Nephron progenitor cell (in vitro differentiated cells): ENCODE measurements around the gene WDR26.

Source experiments
- DNase-seq: peaks from one replicate; pipeline ENCODE4 v3.0.0; 2021
- H3K27ac Mint-ChIP-seq: 2 replicates; pipeline ENCODE4 v1.8.0; 2021; ENCODE audit warnings: mild to moderate bottlenecking, moderate library complexity, mixed read lengths
- H3K27me3 Mint-ChIP-seq: 2 replicates; pipeline ENCODE4 v1.8.0; 2021; ENCODE audit warnings: mild to moderate bottlenecking, low read depth, mixed read lengths; ENCODE audit not compliant: poor library complexity
- H3K36me3 Mint-ChIP-seq: 2 replicates; pipeline ENCODE4 v1.8.0; 2021; ENCODE audit warnings: low read depth, mixed read lengths
- H3K4me1 Mint-ChIP-seq: 2 replicates; pipeline ENCODE4 v1.8.0; 2021; ENCODE audit warnings: mixed read lengths
- H3K4me3 Mint-ChIP-seq: 2 replicates; pipeline ENCODE4 v1.8.0; 2021; ENCODE audit warnings: mild to moderate bottlenecking, moderate library complexity, mixed read lengths
- H3K9me3 Mint-ChIP-seq: 2 replicates; pipeline ENCODE4 v1.8.0; 2021; ENCODE audit warnings: mild to moderate bottlenecking, moderate library complexity, mixed read lengths
- TF ChIP-seq, protein P1 (sequence below): fragments of 200-600 bp; sonication (generic); IDR thresholded peaks from 2 replicates; pipeline ENCODE4 v1.5.0; 2021; ENCODE audit warnings: antibody characterized with exemption

Gene WDR26

DNA sequence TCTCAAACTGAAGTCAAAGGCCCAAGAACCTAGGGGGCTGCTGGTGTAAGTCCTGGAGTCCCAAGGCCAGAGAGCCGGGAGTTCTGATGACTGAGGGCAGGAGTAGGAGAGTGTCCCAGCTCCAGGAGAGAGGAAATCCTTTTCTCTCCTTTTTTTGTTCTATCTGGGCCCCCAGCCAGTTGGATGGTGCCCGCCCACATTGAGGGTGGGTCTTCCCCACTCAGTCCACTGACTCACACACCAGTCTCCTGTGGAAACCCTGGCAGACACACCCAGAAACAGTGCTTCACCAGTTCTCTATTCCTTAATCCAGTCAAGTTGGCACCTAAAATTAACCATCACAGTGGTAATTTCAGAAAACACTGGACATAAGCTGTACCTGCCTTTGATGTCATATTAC lies 12.7 kb upstream of the WDR26 start:
- TF ChIP-seq, protein P1, sequence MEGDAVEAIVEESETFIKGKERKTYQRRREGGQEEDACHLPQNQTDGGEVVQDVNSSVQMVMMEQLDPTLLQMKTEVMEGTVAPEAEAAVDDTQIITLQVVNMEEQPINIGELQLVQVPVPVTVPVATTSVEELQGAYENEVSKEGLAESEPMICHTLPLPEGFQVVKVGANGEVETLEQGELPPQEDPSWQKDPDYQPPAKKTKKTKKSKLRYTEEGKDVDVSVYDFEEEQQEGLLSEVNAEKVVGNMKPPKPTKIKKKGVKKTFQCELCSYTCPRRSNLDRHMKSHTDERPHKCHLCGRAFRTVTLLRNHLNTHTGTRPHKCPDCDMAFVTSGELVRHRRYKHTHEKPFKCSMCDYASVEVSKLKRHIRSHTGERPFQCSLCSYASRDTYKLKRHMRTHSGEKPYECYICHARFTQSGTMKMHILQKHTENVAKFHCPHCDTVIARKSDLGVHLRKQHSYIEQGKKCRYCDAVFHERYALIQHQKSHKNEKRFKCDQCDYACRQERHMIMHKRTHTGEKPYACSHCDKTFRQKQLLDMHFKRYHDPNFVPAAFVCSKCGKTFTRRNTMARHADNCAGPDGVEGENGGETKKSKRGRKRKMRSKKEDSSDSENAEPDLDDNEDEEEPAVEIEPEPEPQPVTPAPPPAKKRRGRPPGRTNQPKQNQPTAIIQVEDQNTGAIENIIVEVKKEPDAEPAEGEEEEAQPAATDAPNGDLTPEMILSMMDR: no peak
- Mint-ChIP-seq H3K27ac (no peak overlapping the region), H3K36me3 (peaks cover 33% of the 10 kb centered on the region), H3K27me3 (no peaks in the 10 kb centered on the region), H3K9me3 (peaks cover 7% of the 10 kb centered on the region), H3K4me3 (no peak overlapping the region), H3K4me1 (no peaks in the 10 kb centered on the region)
- DNase-seq: no peak

DNA sequence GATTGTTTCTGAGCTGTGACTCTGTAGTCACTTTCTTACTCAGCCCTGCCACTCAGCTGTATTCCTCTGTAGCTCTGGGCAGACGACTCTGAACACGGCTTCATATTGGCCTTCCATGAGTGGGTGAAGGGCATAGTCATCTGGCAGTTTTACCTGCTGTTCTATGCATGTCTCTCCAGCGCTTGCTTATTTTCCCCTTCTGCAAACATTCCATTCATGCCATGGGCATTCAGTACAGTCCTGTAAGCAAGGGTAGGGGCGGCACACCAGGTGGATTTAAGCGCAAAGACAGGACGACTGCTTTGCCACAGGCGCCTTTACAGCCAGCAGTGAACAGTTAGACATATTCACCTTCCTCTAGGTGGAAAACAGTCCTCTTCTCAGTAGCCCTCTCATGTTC lies 4.4 kb upstream of the WDR26 start:
- H3K4me1 Mint-ChIP-seq: peaks cover 24% of the 10 kb centered on the region
- no peak overlapping the region for H3K4me3 Mint-ChIP-seq
- TF ChIP-seq, protein P1: no peak
- H3K36me3 Mint-ChIP-seq: peaks cover 16% of the 10 kb centered on the region
- H3K27ac Mint-ChIP-seq: no peak overlapping the region
- H3K9me3 Mint-ChIP-seq: no peaks in the 10 kb centered on the region
- DNase-seq: no peak
- no peaks in the 10 kb centered on the region for H3K27me3 Mint-ChIP-seq

DNA sequence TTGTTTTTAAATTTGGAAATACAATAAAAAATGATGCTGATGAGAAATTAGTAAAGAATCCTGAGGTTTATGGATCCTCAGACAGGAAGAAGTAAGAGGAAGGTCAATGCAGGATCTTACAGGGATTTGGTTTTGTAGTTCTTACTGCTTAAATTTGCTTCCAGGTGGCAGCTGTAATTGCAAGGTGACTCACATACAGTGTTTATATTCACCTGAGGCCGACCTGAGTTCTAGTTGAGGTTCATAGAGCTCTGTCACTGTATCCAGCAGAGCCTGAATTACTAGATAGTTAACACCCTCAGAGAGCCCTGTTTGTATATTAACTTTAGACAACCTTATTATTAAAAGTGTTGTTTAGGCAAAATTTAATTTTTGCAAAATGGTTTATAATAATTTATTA lies 1.4 kb upstream of the WDR26 start:
- TF ChIP-seq, protein P1: no peak
- Mint-ChIP-seq H3K36me3 (peaks cover 10% of the 10 kb centered on the region), H3K27ac (no peak overlapping the region), H3K27me3 (no peaks in the 10 kb centered on the region), H3K4me1 (peaks cover 46% of the 10 kb centered on the region), H3K4me3 (peak overlapping the region; percentile 95), H3K9me3 (no peaks in the 10 kb centered on the region)
- DNase-seq: no peak

DNA sequence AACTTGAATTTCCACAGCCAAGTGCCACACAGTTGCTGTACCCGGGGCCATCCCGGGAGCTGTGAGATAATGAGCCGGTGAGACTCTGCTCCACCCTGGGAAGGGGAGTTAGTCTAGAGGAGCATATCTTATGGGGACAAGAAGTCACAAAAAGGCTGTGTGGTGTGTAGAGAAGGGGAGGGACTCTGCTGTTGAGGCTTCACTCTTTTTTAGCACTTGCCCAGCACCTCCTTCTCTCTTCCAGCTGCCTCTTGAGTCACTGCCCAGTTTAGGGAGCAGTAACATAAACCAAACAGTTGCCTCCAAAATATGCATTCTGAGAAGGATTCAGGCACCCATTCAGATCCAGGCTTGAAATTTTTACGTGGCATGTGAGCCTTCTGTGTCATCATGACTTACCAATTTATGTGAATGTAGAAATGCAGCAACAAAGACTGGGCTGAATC lies 744 bp upstream of the WDR26 start:
- peaks cover 52% of the 10 kb centered on the region for H3K4me1 Mint-ChIP-seq

DNA sequence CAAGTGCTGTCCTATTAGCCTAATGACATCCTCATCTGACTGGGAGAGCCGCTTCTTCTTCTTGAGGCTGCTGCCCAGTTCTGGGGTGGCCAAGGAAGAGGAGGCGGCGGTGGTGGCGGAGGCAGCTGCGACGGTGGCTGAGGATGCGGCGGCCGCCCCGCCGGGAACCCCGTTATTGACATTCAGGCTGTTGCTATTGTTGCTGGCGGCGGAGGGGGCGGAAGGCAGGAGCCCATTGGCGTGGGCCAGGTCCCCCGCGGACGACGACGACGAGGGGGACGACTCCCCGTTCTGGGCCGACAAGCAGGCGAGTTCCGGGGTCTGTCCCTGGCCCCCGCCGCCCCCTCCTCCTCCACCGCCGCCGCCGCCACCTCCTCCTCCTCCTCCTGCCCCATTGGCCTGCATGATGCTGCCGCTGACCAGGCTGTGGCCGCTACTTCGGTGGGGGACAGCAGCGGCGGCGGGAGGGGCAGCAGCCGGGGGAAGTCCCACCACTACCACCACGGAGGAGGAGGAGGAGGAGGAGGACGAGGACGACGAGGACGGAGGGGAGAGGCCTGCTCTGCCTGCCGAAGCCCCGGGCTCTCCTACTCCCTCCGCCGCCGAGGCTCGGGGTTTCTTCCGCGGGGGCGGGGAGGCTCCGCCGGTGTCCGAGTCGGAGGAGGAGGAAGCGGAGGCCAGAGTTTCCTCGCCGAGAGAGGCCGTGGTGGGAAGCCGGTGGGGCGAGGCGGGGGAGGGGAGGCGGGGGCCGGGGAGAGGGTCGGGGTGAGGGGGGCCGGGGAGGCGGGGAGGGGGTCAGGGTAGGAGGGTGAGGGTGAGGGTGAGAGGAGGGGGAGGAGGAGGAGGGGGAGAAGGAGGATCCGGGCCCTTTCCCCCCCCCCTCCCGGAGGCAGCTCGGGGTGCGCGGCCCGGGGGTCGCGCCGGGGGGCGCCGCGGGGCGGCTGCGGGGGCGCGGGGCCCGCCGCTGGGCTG lies 610 bp downstream of the WDR26 start:
- Mint-ChIP-seq H3K4me1 (peaks cover 63% of the 10 kb centered on the region), H3K27ac (peak overlapping the region; percentile 96), H3K27me3 (no peaks in the 10 kb centered on the region), H3K4me3 (peak overlapping the region; percentile 97), H3K36me3 (peaks cover 22% of the 10 kb centered on the region), H3K9me3 (no peaks in the 10 kb centered on the region)
- TF ChIP-seq, protein P1: no peak
- peak; percentile 64 for DNase-seq

More for the DNA sequence above, 744 bp upstream of the WDR26 start:
- peak overlapping the region; percentile 95 for H3K4me3 Mint-ChIP-seq
- H3K36me3 Mint-ChIP-seq: peaks cover 16% of the 10 kb centered on the region
- peak overlapping the region; percentile 98 for H3K27ac Mint-ChIP-seq
- no peaks in the 10 kb centered on the region for H3K9me3 Mint-ChIP-seq
- no peak for DNase-seq
- no peaks in the 10 kb centered on the region for H3K27me3 Mint-ChIP-seq
- TF ChIP-seq, protein P1: no peak
